ENCODE results near the gene UFC1. TPM values are rescaled to one million over a fixed set of nuclear protein-coding genes. Genes with fewer than 3 reads are reported as not detected.

UFC1 gene
- total and polyA plus RNA-seq, 8 donors: 59.5 to 107 (median 76.0) TPM

DNA sequence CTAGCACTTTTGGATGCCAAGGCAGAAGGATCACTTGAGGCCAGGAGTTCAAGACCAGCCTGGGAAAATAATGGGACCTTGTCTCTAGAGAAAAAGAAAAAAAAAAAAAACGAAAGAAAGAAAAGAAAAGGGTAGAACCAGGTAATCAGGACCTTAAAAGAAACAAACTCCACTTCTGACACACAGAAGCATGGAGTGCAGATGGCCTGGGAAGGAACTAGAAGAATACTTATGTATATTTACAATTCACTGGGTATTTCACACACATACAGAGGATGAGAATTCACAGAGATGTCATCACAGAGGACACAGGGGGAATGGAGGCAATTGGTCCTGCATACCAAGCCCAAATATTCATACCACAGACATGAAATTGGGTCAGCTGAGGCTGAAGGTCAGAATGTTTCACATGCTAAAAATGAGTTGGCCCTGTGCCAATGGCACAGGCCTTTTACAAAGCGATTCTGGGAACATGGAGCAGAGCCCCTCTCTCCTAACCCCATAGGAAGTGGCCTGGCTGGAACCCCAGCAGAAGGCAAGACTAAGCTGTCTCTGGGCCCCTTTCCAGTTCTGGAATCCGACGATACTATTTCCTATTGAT is 19.1 kb downstream of the UFC1 start:
- no peak overlapping the region for H3K4me3 ChIP-seq
- DNase-seq (peak in 1 of 6 donors; percentile 42), ATAC-seq (no peak), FAIRE-seq (no peak)
- H3K27ac ChIP-seq: no peak overlapping the region
- H3K27me3 ChIP-seq: no peaks in the 10 kb centered on the region
- peaks cover 0 to 6% (median 0%) of the 10 kb centered on the region in 3 donors for H3K4me1 ChIP-seq
- H3K9me3 ChIP-seq: no peaks in the 10 kb centered on the region
- 8 to 16% methylated on average over 4 of the region's 4 CpGs for WGBS, 2 donors
- TF ChIP-seq, protein P1, sequence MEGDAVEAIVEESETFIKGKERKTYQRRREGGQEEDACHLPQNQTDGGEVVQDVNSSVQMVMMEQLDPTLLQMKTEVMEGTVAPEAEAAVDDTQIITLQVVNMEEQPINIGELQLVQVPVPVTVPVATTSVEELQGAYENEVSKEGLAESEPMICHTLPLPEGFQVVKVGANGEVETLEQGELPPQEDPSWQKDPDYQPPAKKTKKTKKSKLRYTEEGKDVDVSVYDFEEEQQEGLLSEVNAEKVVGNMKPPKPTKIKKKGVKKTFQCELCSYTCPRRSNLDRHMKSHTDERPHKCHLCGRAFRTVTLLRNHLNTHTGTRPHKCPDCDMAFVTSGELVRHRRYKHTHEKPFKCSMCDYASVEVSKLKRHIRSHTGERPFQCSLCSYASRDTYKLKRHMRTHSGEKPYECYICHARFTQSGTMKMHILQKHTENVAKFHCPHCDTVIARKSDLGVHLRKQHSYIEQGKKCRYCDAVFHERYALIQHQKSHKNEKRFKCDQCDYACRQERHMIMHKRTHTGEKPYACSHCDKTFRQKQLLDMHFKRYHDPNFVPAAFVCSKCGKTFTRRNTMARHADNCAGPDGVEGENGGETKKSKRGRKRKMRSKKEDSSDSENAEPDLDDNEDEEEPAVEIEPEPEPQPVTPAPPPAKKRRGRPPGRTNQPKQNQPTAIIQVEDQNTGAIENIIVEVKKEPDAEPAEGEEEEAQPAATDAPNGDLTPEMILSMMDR (IDR thresholded peaks at IDR 0.05): no peak
- intact Hi-C loops (cut with DNase I): no loop called here
- H3K36me3 ChIP-seq: peaks cover 0 to 35% (median 12%) of the 10 kb centered on the region in 3 donors

DNA sequence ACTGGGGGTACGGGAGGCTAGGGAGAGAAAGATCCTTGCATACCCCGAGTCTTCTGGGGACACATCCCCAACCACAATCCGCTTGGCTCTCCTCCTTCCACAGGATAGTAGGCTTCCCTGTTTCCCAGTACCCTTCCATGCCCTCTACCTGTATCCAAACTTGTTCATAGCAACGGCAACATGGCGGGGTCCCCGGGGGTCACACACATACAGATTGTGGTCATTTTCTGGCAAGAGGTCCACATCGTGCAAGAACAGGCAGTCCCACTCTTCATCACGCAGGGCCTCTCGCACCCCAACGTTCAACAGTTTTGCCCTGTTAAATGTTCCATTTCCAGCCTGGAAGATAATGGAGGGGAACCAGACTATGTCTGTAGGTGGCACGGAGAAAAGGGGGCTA is 19.9 kb downstream of the UFC1 start:
- Histone ChIP-seq H3K4me3 (no peak overlapping the region), H3K36me3 (peaks cover 0 to 35% (median 12%) of the 10 kb centered on the region in 3 donors), H3K9me3 (no peaks in the 10 kb centered on the region), H3K27me3 (no peaks in the 10 kb centered on the region), H3K27ac (no peak overlapping the region), H3K4me1 (peaks cover 0 to 11% (median 4%) of the 10 kb centered on the region in 3 donors)
- intact Hi-C loops (cut with DNase I): no loop called here
- FAIRE-seq (no peak), DNase-seq (no peak), ATAC-seq (no peak)
- 89 to 92% methylated on average over 11 of the region's 11 CpGs for WGBS, 2 donors
- TF ChIP-seq, protein P1 (IDR thresholded peaks at IDR 0.05): no peak

DNA sequence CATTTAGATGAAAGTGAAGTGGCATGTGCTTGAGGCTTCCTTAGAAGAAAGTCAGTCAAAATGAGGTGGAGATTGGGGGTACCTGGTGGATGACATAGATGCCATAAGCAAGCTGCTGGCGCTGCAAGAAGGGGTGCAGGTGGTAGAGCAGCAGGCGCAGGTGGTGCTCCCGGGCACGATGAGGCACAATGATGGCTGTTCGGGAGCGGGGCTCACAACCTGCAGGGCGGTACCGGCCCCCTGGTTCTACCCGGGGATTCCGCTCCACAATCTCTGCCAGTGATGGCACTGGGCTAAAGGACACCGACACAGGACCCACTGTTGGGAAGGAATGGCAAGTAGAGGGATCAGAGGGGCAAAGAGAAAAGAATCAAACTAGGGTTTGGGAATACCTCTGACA is 21.1 kb downstream of the UFC1 start:
- Histone ChIP-seq H3K27me3 (no peaks in the 10 kb centered on the region), H3K27ac (no peak overlapping the region), H3K36me3 (peaks cover 0 to 35% (median 12%) of the 10 kb centered on the region in 3 donors), H3K9me3 (no peaks in the 10 kb centered on the region), H3K4me1 (peaks cover 0 to 11% (median 4%) of the 10 kb centered on the region in 3 donors), H3K4me3 (no peak overlapping the region)
- no peak for ATAC-seq
- no peak for DNase-seq
- TF ChIP-seq, protein P1 (IDR thresholded peaks at IDR 0.05): no peak
- FAIRE-seq: no peak
- 94 to 95% methylated on average over 11 of the region's 11 CpGs for WGBS, 2 donors
- intact Hi-C loops (cut with DNase I): no loop called here

DNA sequence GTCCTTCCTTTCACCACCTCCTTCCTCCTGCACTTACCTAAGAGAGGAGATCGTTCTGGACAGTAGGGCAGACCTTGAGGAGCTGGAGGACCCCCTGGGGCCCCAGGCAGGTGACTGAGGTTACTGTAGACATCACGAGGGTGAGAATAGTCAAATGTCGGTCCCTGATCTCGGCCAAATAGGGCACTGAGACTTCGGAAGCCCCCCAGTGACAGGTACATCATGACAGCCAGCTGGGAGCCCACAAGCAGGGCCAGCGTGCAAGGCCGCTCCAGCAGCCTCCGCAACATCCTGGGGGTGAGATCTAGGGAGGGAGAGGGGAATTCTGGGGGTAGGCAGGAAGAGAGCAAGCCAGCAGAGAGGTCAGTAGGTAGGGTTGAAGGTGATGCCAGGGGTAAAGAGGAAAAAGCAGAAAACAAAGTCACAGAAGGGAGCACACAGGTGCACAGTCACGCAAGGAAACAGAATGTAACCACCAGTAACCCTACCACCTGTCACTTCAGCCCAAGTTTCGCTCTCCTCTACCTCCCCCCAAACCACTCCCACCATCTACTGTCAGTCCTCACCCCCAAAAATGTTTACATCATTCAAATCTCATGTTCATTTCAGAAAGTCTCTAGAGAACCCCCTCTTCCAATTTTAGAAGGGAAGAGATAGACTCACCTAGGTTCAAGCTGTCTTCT is 22.1 kb downstream of the UFC1 start:
- intact Hi-C loops (cut with DNase I): no loop called here

More for the DNA sequence above, 22.1 kb downstream of the UFC1 start:
- Histone ChIP-seq H3K4me1 (peaks cover 0 to 11% (median 4%) of the 10 kb centered on the region in 3 donors), H3K27ac (no peak overlapping the region), H3K36me3 (peaks cover 0 to 35% (median 12%) of the 10 kb centered on the region in 3 donors), H3K4me3 (peak overlapping the region in 2 of 4 donors; percentile 74), H3K9me3 (no peaks in the 10 kb centered on the region), H3K27me3 (no peaks in the 10 kb centered on the region)
- TF ChIP-seq, protein P1 (IDR thresholded peaks at IDR 0.05): no peak
- FAIRE-seq (no peak), DNase-seq (no peak), ATAC-seq (no peak)
- 76 to 79% methylated on average over 10 of the region's 10 CpGs for WGBS, 2 donors

All from pancreas (tissue), 10 donors.